ELR (cell line): ENCODE results near the gene LILRB4.
"Not testable (repeated sequence)": the region's sequence is repeated elsewhere in the genome, so short reads cannot be mapped to it uniquely, and the experiment has no call there.

Experiments used
- DNase-seq: peaks from one replicate; pipeline ENCODE4 v3.0.0-alpha.2; 2015; ENCODE audit warnings: low read depth

LILRB4 gene

GRCh38 chr19:54696117-54696548 is 33.3 kb downstream of the LILRB4 start:
- no peak for DNase-seq

- no peak for DNase-seq
Observed at GRCh38 chr19:54696766-54697165, 34.0 kb downstream of the LILRB4 start.

GRCh38 chr19:54697716-54698115 is 34.9 kb downstream of the LILRB4 start:
- DNase-seq: not testable (repeated sequence)

GRCh38 chr19:54704928-54705327 is 42.1 kb downstream of the LILRB4 start:
- no peak for DNase-seq

- no peak for DNase-seq
Observed at GRCh38 chr19:54707962-54708361, 45.2 kb downstream of the LILRB4 start.

GRCh38 chr19:54708781-54709180 is 46.0 kb downstream of the LILRB4 start:
- DNase-seq: no peak

- DNase-seq: no peak
Observed at GRCh38 chr19:54709212-54709948, 46.6 kb downstream of the LILRB4 start.

GRCh38 chr19:54709956-54710355 is 47.2 kb downstream of the LILRB4 start:
- DNase-seq: not testable (repeated sequence)
